HEK293 (cell line): ENCODE measurements around the gene FEM1A.

Source experiments
- KLF16 ChIP-seq: fragments of 450-650 bp; formaldehyde crosslinking; IDR thresholded peaks from 2 replicates; pipeline ENCODE4 v1.5.1; 2017; ENCODE audit warnings: missing biosample characterization, missing genetic modification characterization
- KLF9 ChIP-seq: fragments of 450-650 bp; formaldehyde crosslinking; IDR thresholded peaks from 2 replicates; pipeline ENCODE4 v1.5.1; 2016; ENCODE audit warnings: missing biosample characterization, missing genetic modification characterization, low read depth
- MZF1 ChIP-seq: fragments of 450-650 bp; formaldehyde crosslinking; IDR thresholded peaks from 2 replicates; pipeline ENCODE4 v1.5.1; 2017; ENCODE audit warnings: missing biosample characterization, missing genetic modification characterization, borderline replicate concordance
- OSR2 ChIP-seq: fragments of 450-650 bp; formaldehyde crosslinking; IDR thresholded peaks from 2 replicates; pipeline ENCODE4 v1.5.1; 2016; ENCODE audit warnings: missing biosample characterization, missing genetic modification characterization
- REST ChIP-seq: fragments of 450-650 bp; formaldehyde crosslinking; IDR thresholded peaks from 2 replicates; pipeline ENCODE4 v1.5.1; 2016; ENCODE audit warnings: missing biosample characterization, missing genetic modification characterization
- SP3 ChIP-seq: fragments of 450-650 bp; formaldehyde crosslinking; IDR thresholded peaks from 2 replicates; pipeline ENCODE4 v1.5.1; 2016; ENCODE audit warnings: missing biosample characterization, missing genetic modification characterization
- TRIM28 ChIP-seq: IDR thresholded peaks from 2 replicates; pipeline ENCODE4 v1.6.1; 2011; ENCODE audit warnings: low read length, control low read depth, borderline replicate concordance
- YY1 ChIP-seq: fragments of 450-650 bp; formaldehyde crosslinking; IDR thresholded peaks from 2 replicates; pipeline ENCODE4 v1.5.1; 2018; ENCODE audit warnings: missing biosample characterization, missing genetic modification characterization
- ZBTB26 ChIP-seq: fragments of 450-650 bp; formaldehyde crosslinking; optimal IDR thresholded peaks from 2 replicates; pipeline ENCODE3; 2016; ENCODE audit warnings: missing biosample characterization, mild to moderate bottlenecking, missing genetic modification characterization
- ZBTB6 ChIP-seq: fragments of 450-650 bp; formaldehyde crosslinking; IDR thresholded peaks from 2 replicates; pipeline ENCODE4 v1.5.1; 2017; ENCODE audit warnings: missing biosample characterization, missing genetic modification characterization
- ZFP41 ChIP-seq: fragments of 450-650 bp; formaldehyde crosslinking; IDR thresholded peaks from 2 replicates; pipeline ENCODE4 v1.5.1; 2016; ENCODE audit warnings: missing biosample characterization, missing genetic modification characterization, borderline replicate concordance
- ZIC2 ChIP-seq: fragments of 450-650 bp; formaldehyde crosslinking; IDR thresholded peaks from 2 replicates; pipeline ENCODE4 v1.5.1; 2016; ENCODE audit warnings: missing biosample characterization, missing genetic modification characterization
- ZNF148 ChIP-seq: fragments of 450-650 bp; formaldehyde crosslinking; IDR thresholded peaks from 2 replicates; pipeline ENCODE4 v1.5.0; 2017; ENCODE audit warnings: missing biosample characterization, missing genetic modification characterization, borderline replicate concordance
- ZNF223 ChIP-seq: fragments of 450-650 bp; formaldehyde crosslinking; IDR thresholded peaks from 2 replicates; pipeline ENCODE4 v1.5.1; 2016; ENCODE audit warnings: missing biosample characterization, missing genetic modification characterization
- ZNF24 ChIP-seq: fragments of 450-650 bp; formaldehyde crosslinking; IDR thresholded peaks from 2 replicates; pipeline ENCODE4 v1.5.1; 2016; ENCODE audit warnings: missing biosample characterization, missing genetic modification characterization
- ZNF26 ChIP-seq: fragments of 450-650 bp; formaldehyde crosslinking; IDR thresholded peaks from 2 replicates; pipeline ENCODE4 v1.5.1; 2016; ENCODE audit warnings: missing biosample characterization, missing genetic modification characterization
- ZNF274 ChIP-seq, 2 experiments: fragments of 200-500 bp in 1 of 2; fragments of 450-650 bp in 1 of 2; sonication (Bioruptor generic) in 1 of 2; formaldehyde crosslinking in 1 of 2; IDR thresholded peaks; 2 replicates each; pipeline versions ENCODE4 v1.5.1 to v1.6.1; 2014 to 2016; ENCODE audit warnings: borderline replicate concordance in 1 of 2, inconsistent platforms in 1 of 2, low read length in 1 of 2, missing biosample characterization in 1 of 2, missing genetic modification characterization in 1 of 2
- ZNF292 ChIP-seq: fragments of 450-650 bp; formaldehyde crosslinking; IDR thresholded peaks from 2 replicates; pipeline ENCODE4 v1.5.1; 2016; ENCODE audit warnings: low read depth, missing biosample characterization, missing genetic modification characterization, borderline replicate concordance
- ZNF302 ChIP-seq: fragments of 450-650 bp; formaldehyde crosslinking; IDR thresholded peaks from 2 replicates; pipeline ENCODE4 v1.5.1; 2016; ENCODE audit warnings: missing biosample characterization, missing genetic modification characterization, low read depth
- ZNF398 ChIP-seq: fragments of 450-650 bp; formaldehyde crosslinking; IDR thresholded peaks from 2 replicates; pipeline ENCODE4 v1.5.1; 2017; ENCODE audit warnings: missing biosample characterization, missing genetic modification characterization
- ZNF433 ChIP-seq: fragments of 450-650 bp; formaldehyde crosslinking; IDR thresholded peaks from 2 replicates; pipeline ENCODE4 v1.5.1; 2016; ENCODE audit warnings: missing biosample characterization, missing genetic modification characterization, low read depth
- ZNF558 ChIP-seq: fragments of 450-650 bp; formaldehyde crosslinking; IDR thresholded peaks from 2 replicates; pipeline ENCODE4 v1.5.1; 2016; ENCODE audit warnings: missing biosample characterization, missing genetic modification characterization
- ZNF571 ChIP-seq: fragments of 450-650 bp; formaldehyde crosslinking; IDR thresholded peaks from 2 replicates; pipeline ENCODE4 v1.5.0; 2017; ENCODE audit warnings: missing biosample characterization, missing genetic modification characterization
- ZNF747 ChIP-seq: fragments of 450-650 bp; formaldehyde crosslinking; IDR thresholded peaks from 2 replicates; pipeline ENCODE4 v1.5.1; 2016; ENCODE audit warnings: missing biosample characterization, missing genetic modification characterization
- ZNF785 ChIP-seq: fragments of 450-650 bp; formaldehyde crosslinking; IDR thresholded peaks from 2 replicates; pipeline ENCODE4 v1.5.1; 2016; ENCODE audit warnings: missing biosample characterization, missing genetic modification characterization
- ZSCAN4 ChIP-seq: fragments of 450-650 bp; formaldehyde crosslinking; IDR thresholded peaks from 2 replicates; pipeline ENCODE4 v1.5.1; 2017; ENCODE audit warnings: missing biosample characterization, missing genetic modification characterization

Gene FEM1A

GRCh38 chr19:4831304-4831978, 39.9 kb downstream of the FEM1A start, which contains the start of gene TICAM1 (continued):
- TF ChIP-seq ZNF398 (tag by site-specific recombination) (peak; percentile 48; the same call in 1 of the 2 replicates), ZNF571 (tag by site-specific recombination) (no peak), ZFP41 (tag by site-specific recombination) (no peak), ZNF24 (tag by site-specific recombination) (no peak), ZNF785 (tag by site-specific recombination) (peak; percentile 74; the same call in 1 of the 2 replicates), ZNF292 (tag by site-specific recombination) (no peak), SP3 (tag by site-specific recombination) (peak; percentile 57), TRIM28 (no peak), ZNF747 (tag by site-specific recombination) (no peak), OSR2 (tag by site-specific recombination) (no peak), ZNF302 (no peak), ZNF26 (tag by site-specific recombination) (no peak), ZIC2 (tag by site-specific recombination) (peak; percentile 67), KLF16 (tag by site-specific recombination) (no peak; the same call in 1 of the 2 replicates), ZNF148 (tag by site-specific recombination) (no peak), ZBTB26 (tag by site-specific recombination) (peak; percentile 79), YY1 (tag by site-specific recombination) (no peak), ZNF274 (IDR thresholded peaks at IDR 0.05; ENCODE audit: low read length) (no peak), ZNF274 (tag by site-specific recombination; IDR thresholded peaks at IDR 0.05; ENCODE audit: borderline replicate concordance) (no peak), REST (tag by site-specific recombination) (no peak), ZBTB6 (tag by site-specific recombination) (no peak), MZF1 (tag by site-specific recombination) (no peak), ZNF433 (no peak), ZNF223 (tag by site-specific recombination) (no peak), ZSCAN4 (tag by site-specific recombination) (no peak), ZNF558 (tag by site-specific recombination) (no peak), KLF9 (tag by site-specific recombination) (peak; percentile 73)
